NK-92 (cell line): ENCODE measurements around the gene CYP11A1.

Experiments used
- DNase-seq: peaks from one replicate; lab custom pipeline; 2025; ENCODE audit not compliant: unreplicated experiment; lab: John Stamatoyannopoulos, UW

CYP11A1 gene

GRCh38 chr15:74327756-74328155 lies 39.7 kb downstream of the CYP11A1 start:
- no peak for DNase-seq

- no peak for DNase-seq
Measured at GRCh38 chr15:74326746-74327145, 40.7 kb downstream of the CYP11A1 start.

- no peak for DNase-seq
Measured at GRCh38 chr15:74324714-74325113, 42.7 kb downstream of the CYP11A1 start.

GRCh38 chr15:74322558-74323180 lies 44.8 kb downstream of the CYP11A1 start:
- no peak for DNase-seq

GRCh38 chr15:74320352-74321247 lies 46.8 kb downstream of the CYP11A1 start:
- DNase-seq, result no peak

GRCh38 chr15:74319596-74320351 lies 47.7 kb downstream of the CYP11A1 start:
- DNase-seq, result no peak

GRCh38 chr15:74319138-74319460 lies 48.3 kb downstream of the CYP11A1 start:
- no peak for DNase-seq

GRCh38 chr15:74318376-74319137 lies 48.9 kb downstream of the CYP11A1 start:
- DNase-seq, result no peak

- no peak for DNase-seq
Measured at GRCh38 chr15:74317820-74318375, 49.5 kb downstream of the CYP11A1 start.

GRCh38 chr15:74316141-74316540 lies 51.3 kb downstream of the CYP11A1 start:
- no peak for DNase-seq

- DNase-seq, result no peak
Measured at GRCh38 chr15:74315626-74316025, 51.8 kb downstream of the CYP11A1 start.

- no peak for DNase-seq
Measured at GRCh38 chr15:74314795-74315438, 52.5 kb downstream of the CYP11A1 start.

- no peak for DNase-seq
Measured at GRCh38 chr15:74313889-74314288, 53.6 kb downstream of the CYP11A1 start.

- DNase-seq, result no peak
Measured at GRCh38 chr15:74312445-74313007, 54.9 kb downstream of the CYP11A1 start.

- no peak for DNase-seq
Measured at GRCh38 chr15:74311734-74312444, 55.6 kb downstream of the CYP11A1 start.

- DNase-seq, result no peak
Measured at GRCh38 chr15:74307827-74308811, 59.3 kb downstream of the CYP11A1 start.

- no peak for DNase-seq
Measured at GRCh38 chr15:74306781-74307217, 60.6 kb downstream of the CYP11A1 start.

- DNase-seq, result no peak
Measured at GRCh38 chr15:74305687-74306086, 61.8 kb downstream of the CYP11A1 start.
